Left cardiac atrium (tissue), 4 donors: Measurements from ENCODE around the gene DDC. TPM values are rescaled to one million over a fixed set of nuclear protein-coding genes. Genes with fewer than 3 reads are reported as not detected.

Experiments
- ATAC-seq, 2 donors: fragments of 200-7000 bp; cut with Tn5 transposase; one replicate each; pipeline ENCODE4 v1.9.1; 2020; ENCODE audit warnings: mild to moderate bottlenecking in 2 of 2, moderate library complexity in 2 of 2
- DNase-seq: peaks from one replicate; pipeline ENCODE4 v3.0.0-alpha.2; 2020
- intact Hi-C, 2 donors: fragments of 100-400 bp; cut with DNase I; formaldehyde crosslinking; loops; one replicate each; pipeline versions ENCODE4 v1.14.1 to v1.15.1; 2022 to 2023
- total RNA-seq, 2 donors: library from RNA; stranded (reverse); fragmentation: NEBNext Ultra II Directional; extraction: Animal tissue kit (Norgen Biotek cat#: 25700); gene quantifications; one replicate each; pipeline ENCODE4 v1.2.1, GENCODE V29; 2021
- donor health status: DM: no; HTN: yes; CAD: no.
- donor health status: DM: no; HTN: yes; CAD: no; lungs with severe emphysema.
- donor health status: DM: yes; HTN: yes; CAD: no.
- donor health status: Dilated cardiomyopathy.

Gene DDC
- total RNA-seq, 2 donors from 2014 or later = not detected

GRCh38 chr7:50449501-50449880 lies 115.7 kb downstream of the DDC start:
- no peak for ATAC-seq
- intact Hi-C loops = no loop called here

GRCh38 chr7:50448823-50449222 lies 116.4 kb downstream of the DDC start:
- intact Hi-C loops = no loop called here
- ATAC-seq = no peak
- no peak for DNase-seq

More at GRCh38 chr7:50449501-50449880, 115.7 kb downstream of the DDC start:
- no peak for DNase-seq

- no peak for DNase-seq
- intact Hi-C loops = no loop called here
- no peak for ATAC-seq
Measured at GRCh38 chr7:50446542-50446960, 118.7 kb downstream of the DDC start.

- ATAC-seq = peak in 1 of 2 donors; percentile 60
- intact Hi-C loops = no loop called here
- no peak for DNase-seq
Measured at GRCh38 chr7:50436133-50436806, 128.9 kb downstream of the DDC start.

GRCh38 chr7:50431722-50432305 lies 133.4 kb downstream of the DDC start:
- ATAC-seq = no peak
- intact Hi-C loops = no loop called here

GRCh38 chr7:50431316-50431715 lies 133.9 kb downstream of the DDC start:
- no peak for DNase-seq
- ATAC-seq = peak in 1 of 2 donors; percentile 53

More at GRCh38 chr7:50431722-50432305, 133.4 kb downstream of the DDC start:
- no peak for DNase-seq

GRCh38 chr7:50428911-50429310 lies 136.3 kb downstream of the DDC start:
- no peak for ATAC-seq
- DNase-seq = no peak
- intact Hi-C loops = no loop called here

More at GRCh38 chr7:50431316-50431715, 133.9 kb downstream of the DDC start:
- intact Hi-C loops = no loop called here

GRCh38 chr7:50427518-50427917 lies 137.7 kb downstream of the DDC start:
- ATAC-seq = no peak
- intact Hi-C loops = no loop called here
- no peak for DNase-seq

GRCh38 chr7:50426280-50427045 lies 138.7 kb downstream of the DDC start:
- intact Hi-C loops = no loop called here
- ATAC-seq (no peak), DNase-seq (no peak)

- no peak for ATAC-seq
Measured at GRCh38 chr7:50425318-50425717, 139.9 kb downstream of the DDC start.

GRCh38 chr7:50423860-50424259 lies 141.3 kb downstream of the DDC start:
- intact Hi-C loops = no loop called here
- ATAC-seq = no peak
- DNase-seq = no peak

More at GRCh38 chr7:50425318-50425717, 139.9 kb downstream of the DDC start:
- DNase-seq = no peak
- intact Hi-C loops = no loop called here

- ATAC-seq (no peak), DNase-seq (no peak)
- intact Hi-C loops = no loop called here
Measured at GRCh38 chr7:50422858-50423257, 142.3 kb downstream of the DDC start.

GRCh38 chr7:50421043-50421442 lies 144.2 kb downstream of the DDC start:
- DNase-seq = no peak
- no peak for ATAC-seq

GRCh38 chr7:50418526-50419290 lies 146.5 kb downstream of the DDC start:
- intact Hi-C loops = loop anchor here (2.0 to 10.0 kb wide), 4 partner anchors 211 to 276 kb away; no protein-coding TSS in a partner anchor
- no peak for ATAC-seq
- no peak for DNase-seq

More at GRCh38 chr7:50421043-50421442, 144.2 kb downstream of the DDC start:
- intact Hi-C loops = no loop called here

GRCh38 chr7:50418086-50418515 lies 147.1 kb downstream of the DDC start:
- ATAC-seq (peak; percentile 94 to 95), DNase-seq (peak; percentile 73)
- intact Hi-C loops = loop anchor here (2.0 to 10.0 kb wide), 4 partner anchors 211 to 275 kb away; no protein-coding TSS in a partner anchor

GRCh38 chr7:50416527-50417182 lies 148.6 kb downstream of the DDC start:
- intact Hi-C loops = loop anchor here (5.0 to 10.0 kb wide), 3 partner anchors 209 to 272 kb away; no protein-coding TSS in a partner anchor
- DNase-seq (no peak), ATAC-seq (peak in 1 of 2 donors; percentile 51)

GRCh38 chr7:50415844-50416364 lies 149.3 kb downstream of the DDC start:
- DNase-seq (no peak), ATAC-seq (no peak)
- intact Hi-C loops = loop anchor here (5.0 to 10.0 kb wide), 3 partner anchors 209 to 271 kb away; no protein-coding TSS in a partner anchor

- no peak for ATAC-seq
- DNase-seq = no peak
- intact Hi-C loops = loop anchor here in 1 of 2 donors (10.0 kb wide), 1 partner anchor 269 kb away; no protein-coding TSS in a partner anchor
Measured at GRCh38 chr7:50413561-50413960, 151.6 kb downstream of the DDC start.
